HCT116 (cell line): Measurements from ENCODE around the gene UTP18. TPM values are rescaled to one million over a fixed set of nuclear protein-coding genes. Genes with fewer than 3 reads are reported as not detected.

Source experiments
- ATAC-seq: fragments of 200-7000 bp; cut with Tn5 transposase; 2 replicates; pipeline ENCODE4 v1.9.1; 2020; ENCODE audit warnings: mild to moderate bottlenecking, moderate library complexity
- BruUV-seq: library from RNA; stranded (reverse); fragments of 400-500 nt; replicated peaks from 2 replicates; lab custom pipeline; 2021; lab: Mats Ljungman, UMichigan
- CTCF ChIA-PET: fragments of 300-600 bp; sonication (Branson Sonifier 250); formaldehyde crosslinking; loops from one replicate; lab custom pipeline; 2021; ENCODE audit warnings: antibody characterized with exemption; lab: Charles Lee
- POLR2A ChIA-PET: fragments of 300-600, 350-600 bp; sonication (Branson Sonifier 250); formaldehyde crosslinking; loops from one replicate; lab custom pipeline; 2021; ENCODE audit warnings: antibody characterized with exemption; lab: Charles Lee
- RAD21 ChIA-PET, 2 experiments: fragments of 300-600 bp; sonication (Branson Sonifier 250); formaldehyde crosslinking; loops; one replicate each; lab custom pipeline; 2023; ENCODE audit warnings: low total read pairs in 2 of 2; ENCODE audit not compliant: uncharacterized antibody in 2 of 2, unreplicated experiment in 2 of 2, low non-redundant PET in 1 of 2; lab: Charles Lee
- DNase-seq: peaks from one replicate; pipeline ENCODE4 v3.0.0-alpha.2; 2010; ENCODE audit warnings: low read depth, low spot score
- H2AFZ ChIP-seq: fragments of 200-600 bp; shearing (Covaris generic), sonication (generic); 2 replicates; pipeline ENCODE4 v1.6.1; 2017; ENCODE audit warnings: low read depth, mixed run types, mixed read lengths, antibody characterized with exemption, low read length; ENCODE audit not compliant: poor library complexity, severe bottlenecking
- H3K27ac ChIP-seq: 2 replicates; pipeline ENCODE4 v1.5.1; 2012; ENCODE audit warnings: low read depth, low read length
- H3K27me3 ChIP-seq: fragments of 200-600 bp; sonication (generic); 2 replicates; pipeline ENCODE4 v1.6.1; 2016; ENCODE audit warnings: mixed run types, low read length, mixed read lengths; ENCODE audit not compliant: insufficient read depth
- H3K36me3 ChIP-seq, 2 experiments: fragments of 200-500 bp in 1 of 2; fragments of 200-600 bp in 1 of 2; sonication (Bioruptor generic) in 1 of 2; sonication (generic) in 1 of 2; 2 replicates each; pipeline versions ENCODE4 v1.5.1 to v1.6.1; 2014 to 2016; ENCODE audit warnings: low read length in 2 of 2, inconsistent platforms in 1 of 2, mixed read lengths in 1 of 2, mixed run types in 1 of 2; ENCODE audit not compliant: insufficient read depth in 2 of 2, control insufficient read depth in 1 of 2
- H3K4me1 ChIP-seq, 2 experiments: fragments of 200-600 bp in 1 of 2; sonication (generic) in 1 of 2; 2 replicates each; pipeline versions ENCODE4 v1.5.1 to v1.6.1; 2012 to 2017; ENCODE audit warnings: low read length in 2 of 2, inconsistent platforms in 1 of 2, mild to moderate bottlenecking in 1 of 2, mixed read lengths in 1 of 2, mixed run types in 1 of 2, moderate library complexity in 1 of 2; ENCODE audit not compliant: insufficient read depth in 2 of 2, control insufficient read depth in 1 of 2
- H3K4me2 ChIP-seq: fragments of 200-600 bp; sonication (generic); 2 replicates; pipeline ENCODE4 v1.6.1; 2017; ENCODE audit warnings: mixed run types, low read length, mixed read lengths
- H3K4me3 ChIP-seq, 2 experiments: fragments of 200-600 bp in 1 of 2; sonication (generic) in 1 of 2; replicated peaks in 1 of 2; 2 replicates each; pipeline ENCODE4 v1.5.1; 2011 to 2016; ENCODE audit warnings: low read length in 2 of 2, control low read depth in 1 of 2, low read depth in 1 of 2, mild to moderate bottlenecking in 1 of 2, mixed read lengths in 1 of 2, mixed run types in 1 of 2
- H3K79me2 ChIP-seq: fragments of 200-600 bp; sonication (generic); 2 replicates; pipeline ENCODE4 v1.6.1; 2017; ENCODE audit warnings: mild to moderate bottlenecking, mixed run types, low read length, moderate library complexity, mixed read lengths; ENCODE audit not compliant: insufficient read depth
- H3K9ac ChIP-seq: fragments of 200-600 bp; sonication (generic); 2 replicates; pipeline ENCODE4 v1.6.1; 2016; ENCODE audit warnings: low read length, mixed read lengths
- H3K9me2 ChIP-seq: fragments of 200-600 bp; sonication (generic), shearing (Covaris generic); 2 replicates; pipeline ENCODE4 v1.6.1; 2017; ENCODE audit warnings: mixed run types, mild to moderate bottlenecking, moderate library complexity; ENCODE audit not compliant: insufficient read depth
- H3K9me3 ChIP-seq, 2 experiments: fragments of 200-500 bp in 1 of 2; fragments of 200-600 bp in 1 of 2; sonication (Bioruptor generic) in 1 of 2; sonication (generic) in 1 of 2; 2 replicates each; pipeline ENCODE4 v1.6.1; 2014 to 2017; ENCODE audit warnings: low read length in 2 of 2, mixed read lengths in 2 of 2, inconsistent platforms in 1 of 2, low read depth in 1 of 2, mild to moderate bottlenecking in 1 of 2, mixed run types in 1 of 2, moderate library complexity in 1 of 2; ENCODE audit not compliant: control insufficient read depth in 1 of 2, insufficient read depth in 1 of 2
- H4K20me1 ChIP-seq: fragments of 200-600 bp; sonication (generic), shearing (Covaris generic); 2 replicates; pipeline ENCODE4 v1.6.1; 2017; ENCODE audit warnings: mixed run types, mild to moderate bottlenecking, moderate library complexity; ENCODE audit not compliant: insufficient read depth
- ELF1 ChIP-seq: IDR thresholded peaks from 2 replicates; pipeline ENCODE4 v1.6.1; 2012; ENCODE audit warnings: low read depth, borderline replicate concordance
- EZH2phosphoT487 ChIP-seq: fragments of 200-600 bp; IDR thresholded peaks from 2 replicates; pipeline ENCODE4 v1.6.1; 2018; ENCODE audit warnings: antibody characterized with exemption, borderline replicate concordance
- RAD21 ChIP-seq: IDR thresholded peaks from 2 replicates; pipeline ENCODE4 v1.6.1; 2012; ENCODE audit warnings: low read depth, mild to moderate bottlenecking
- intact Hi-C: fragments of 100-400 bp; cut with micrococcal nuclease; formaldehyde crosslinking; loops from 2 replicates; pipeline ENCODE4 v1.10.0; 2022
- total RNA-seq: library from RNA; stranded (reverse); gene quantifications from one replicate; pipeline ENCODE4 v1.2.1, GENCODE V29; 2021; ENCODE audit not compliant: unreplicated experiment
- TF ChIP-seq, protein P1 (sequence below): IDR thresholded peaks from 2 replicates; pipeline ENCODE4 v1.6.1; 2012; ENCODE audit warnings: low read depth
- TF ChIP-seq, protein P2 (sequence below), 3 experiments: fragments of 200-600 bp in 1 of 3; sonication (generic) in 1 of 3; IDR thresholded peaks in 2 of 3; conservative IDR thresholded peaks in 1 of 3; 2 replicates each; pipeline ENCODE4 v1.5.1; 2012 to 2017; ENCODE audit warnings: low read depth in 2 of 3, low read length in 2 of 3, antibody characterized with exemption in 1 of 3, borderline replicate concordance in 1 of 3, control low read depth in 1 of 3, mild to moderate bottlenecking in 1 of 3, mixed read lengths in 1 of 3, mixed run types in 1 of 3, moderate library complexity in 1 of 3; ENCODE audit not compliant: insufficient read depth in 1 of 3

The UTP18 gene
- total RNA-seq, 1 experiment from 2014 or later = 92.6 TPM

DNA sequence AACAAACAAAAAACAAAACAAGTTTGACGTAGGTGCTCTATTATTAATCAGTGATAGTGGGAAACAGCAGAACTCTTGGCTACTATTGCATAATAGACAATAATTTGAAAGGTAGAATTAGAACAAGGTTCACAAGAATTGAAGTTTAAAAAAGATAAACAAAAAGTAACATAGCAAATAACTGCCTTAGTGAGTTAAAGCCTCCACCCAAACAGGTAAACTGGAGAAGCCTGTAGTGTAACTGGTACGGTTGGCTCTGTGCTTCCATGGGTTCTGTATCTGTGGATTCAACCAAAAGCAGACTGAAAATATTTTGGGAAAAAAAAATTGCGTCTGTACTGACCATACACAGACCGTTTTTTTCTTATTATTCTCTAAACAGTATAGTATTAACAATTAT is 39.0 kb upstream of the UTP18 start:
- Histone ChIP-seq H4K20me1 (no peaks in the 10 kb centered on the region), H3K27me3 (no peaks in the 10 kb centered on the region), H3K9me2 (no peaks in the 10 kb centered on the region), H3K9me3 (no peaks in the 10 kb centered on the region), H2AFZ (no peak overlapping the region), H3K27ac (no peak overlapping the region), H3K4me1 (peaks cover 1 to 6% of the 10 kb centered on the region in 2 experiments), H3K4me3 (no peak overlapping the region), H3K36me3 (peaks cover 17 to 31% of the 10 kb centered on the region in 2 experiments; a peak in 3 of 4 replicates), H3K4me2 (no peak overlapping the region)
- ATAC-seq (no peak), DNase-seq (no peak)
- intact Hi-C loops = no loop called here
- CTCF ChIA-PET = no interaction called here
- POLR2A ChIA-PET = no interaction called here
- no TSS peak for BruUV-seq
- TF ChIP-seq ELF1 (no peak), RAD21 (no peak), EZH2phosphoT487 (no peak)
- TF ChIP-seq, protein P1, sequence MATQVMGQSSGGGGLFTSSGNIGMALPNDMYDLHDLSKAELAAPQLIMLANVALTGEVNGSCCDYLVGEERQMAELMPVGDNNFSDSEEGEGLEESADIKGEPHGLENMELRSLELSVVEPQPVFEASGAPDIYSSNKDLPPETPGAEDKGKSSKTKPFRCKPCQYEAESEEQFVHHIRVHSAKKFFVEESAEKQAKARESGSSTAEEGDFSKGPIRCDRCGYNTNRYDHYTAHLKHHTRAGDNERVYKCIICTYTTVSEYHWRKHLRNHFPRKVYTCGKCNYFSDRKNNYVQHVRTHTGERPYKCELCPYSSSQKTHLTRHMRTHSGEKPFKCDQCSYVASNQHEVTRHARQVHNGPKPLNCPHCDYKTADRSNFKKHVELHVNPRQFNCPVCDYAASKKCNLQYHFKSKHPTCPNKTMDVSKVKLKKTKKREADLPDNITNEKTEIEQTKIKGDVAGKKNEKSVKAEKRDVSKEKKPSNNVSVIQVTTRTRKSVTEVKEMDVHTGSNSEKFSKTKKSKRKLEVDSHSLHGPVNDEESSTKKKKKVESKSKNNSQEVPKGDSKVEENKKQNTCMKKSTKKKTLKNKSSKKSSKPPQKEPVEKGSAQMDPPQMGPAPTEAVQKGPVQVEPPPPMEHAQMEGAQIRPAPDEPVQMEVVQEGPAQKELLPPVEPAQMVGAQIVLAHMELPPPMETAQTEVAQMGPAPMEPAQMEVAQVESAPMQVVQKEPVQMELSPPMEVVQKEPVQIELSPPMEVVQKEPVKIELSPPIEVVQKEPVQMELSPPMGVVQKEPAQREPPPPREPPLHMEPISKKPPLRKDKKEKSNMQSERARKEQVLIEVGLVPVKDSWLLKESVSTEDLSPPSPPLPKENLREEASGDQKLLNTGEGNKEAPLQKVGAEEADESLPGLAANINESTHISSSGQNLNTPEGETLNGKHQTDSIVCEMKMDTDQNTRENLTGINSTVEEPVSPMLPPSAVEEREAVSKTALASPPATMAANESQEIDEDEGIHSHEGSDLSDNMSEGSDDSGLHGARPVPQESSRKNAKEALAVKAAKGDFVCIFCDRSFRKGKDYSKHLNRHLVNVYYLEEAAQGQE = no peak
- TF ChIP-seq, protein P2, sequence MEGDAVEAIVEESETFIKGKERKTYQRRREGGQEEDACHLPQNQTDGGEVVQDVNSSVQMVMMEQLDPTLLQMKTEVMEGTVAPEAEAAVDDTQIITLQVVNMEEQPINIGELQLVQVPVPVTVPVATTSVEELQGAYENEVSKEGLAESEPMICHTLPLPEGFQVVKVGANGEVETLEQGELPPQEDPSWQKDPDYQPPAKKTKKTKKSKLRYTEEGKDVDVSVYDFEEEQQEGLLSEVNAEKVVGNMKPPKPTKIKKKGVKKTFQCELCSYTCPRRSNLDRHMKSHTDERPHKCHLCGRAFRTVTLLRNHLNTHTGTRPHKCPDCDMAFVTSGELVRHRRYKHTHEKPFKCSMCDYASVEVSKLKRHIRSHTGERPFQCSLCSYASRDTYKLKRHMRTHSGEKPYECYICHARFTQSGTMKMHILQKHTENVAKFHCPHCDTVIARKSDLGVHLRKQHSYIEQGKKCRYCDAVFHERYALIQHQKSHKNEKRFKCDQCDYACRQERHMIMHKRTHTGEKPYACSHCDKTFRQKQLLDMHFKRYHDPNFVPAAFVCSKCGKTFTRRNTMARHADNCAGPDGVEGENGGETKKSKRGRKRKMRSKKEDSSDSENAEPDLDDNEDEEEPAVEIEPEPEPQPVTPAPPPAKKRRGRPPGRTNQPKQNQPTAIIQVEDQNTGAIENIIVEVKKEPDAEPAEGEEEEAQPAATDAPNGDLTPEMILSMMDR (IDR thresholded peaks at IDR 0.05 in 2 of 3, conservative IDR thresholded peaks at IDR 0.05 in 1 of 3; ENCODE audit: borderline replicate concordance in 1 of 3, insufficient read depth in 1 of 3, low read depth in 2 of 3, low read length in 2 of 3) = no peak
- TF ChIP-seq, all 23 proteins: peak for 0
- peaks cover 10% of the 10 kb centered on the region; the same call in 1 of the 2 replicates for H3K79me2 ChIP-seq
- H3K9ac ChIP-seq = no peak overlapping the region
- RAD21 ChIA-PET = no interaction called here
